ENCODE data around the gene RNF6. TPM values are rescaled to one million over a fixed set of nuclear protein-coding genes. Genes with fewer than 3 reads are reported as not detected.

RNF6 gene
- total and polyA plus RNA-seq, 2 donors (not counting 1 experiment from before 2014, with no cell fraction given) = 20.1 to 52.4 TPM

DNA sequence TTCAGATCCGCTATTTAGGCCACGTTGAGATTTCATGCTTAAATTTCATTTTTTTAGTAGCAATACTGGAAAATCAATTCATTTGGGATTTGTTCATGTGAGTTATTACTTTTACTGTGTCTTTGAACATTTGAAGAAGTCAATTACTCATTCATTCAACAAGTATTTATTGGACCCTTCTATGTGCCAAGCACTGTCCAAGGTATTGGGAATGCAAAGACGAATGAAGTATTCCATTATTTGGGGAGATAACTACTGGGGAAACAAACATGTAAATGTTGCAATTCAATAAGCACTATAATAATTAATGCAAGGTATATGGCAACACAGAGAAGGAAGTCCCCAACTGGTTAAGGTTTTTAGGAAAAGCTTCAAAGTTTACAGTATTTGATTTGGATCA is 37.5 kb upstream of the RNF6 start:
- H3K4me1 ChIP-seq (ENCODE audit: control insufficient read depth in 2 of 2, insufficient read depth in 2 of 2, low read length in 2 of 2) = peaks cover 11 to 17% of the 10 kb centered on the region in 2 donors
- intact Hi-C loops (cut with micrococcal nuclease) = loop anchor here (10.0 kb wide), 3 partner anchors 915 to 1985 kb away; partner anchors contain the start of genes GTF3A and USP12
- Mint-ChIP-seq H3K9me3 (ENCODE audit: insufficient read depth) (no peaks in the 10 kb centered on the region), H3K4me3 (no peak overlapping the region), H3K27me3 (no peaks in the 10 kb centered on the region), H3K4me1 (peaks cover 29% of the 10 kb centered on the region), H3K27ac (no peak overlapping the region)
- H3K9me3 ChIP-seq (ENCODE audit: control extremely low read depth in 1 of 3, control insufficient read depth in 2 of 3, insufficient read depth in 1 of 3, low read length in 2 of 3) = peaks cover 0 to 10% (median 0%) of the 10 kb centered on the region in 3 donors
- H3K9ac ChIP-seq (ENCODE audit: low read length) = no peak overlapping the region
- no peak overlapping the region for H3K4me2 ChIP-seq (replicated peaks; ENCODE audit: low read depth, low read length, poor library complexity, severe bottlenecking)
- no peak for ATAC-seq (ENCODE audit: low read depth)
- ChIA-PET CTCF (no interaction called here), POLR2A (no interaction called here)
- no peaks in the 10 kb centered on the region for H3K27me3 ChIP-seq (replicated peaks in 1 of 4; ENCODE audit: control extremely low read depth in 1 of 4, control insufficient read depth in 3 of 4, insufficient read depth in 4 of 4, low read length in 3 of 4)
- no peaks in the 10 kb centered on the region for H3K36me3 ChIP-seq (replicated peaks in 1 of 2; ENCODE audit: control extremely low read depth in 1 of 2, control insufficient read depth in 1 of 2, extremely low read depth in 1 of 2, insufficient read depth in 2 of 2, low read length in 1 of 2)
- TF ChIP-seq EZH2 (IDR thresholded peaks at IDR 0.05; ENCODE audit: borderline replicate concordance, insufficient read depth, low read depth, low read length, poor library complexity, severe bottlenecking) = no peak
- TF ChIP-seq, protein P1, sequence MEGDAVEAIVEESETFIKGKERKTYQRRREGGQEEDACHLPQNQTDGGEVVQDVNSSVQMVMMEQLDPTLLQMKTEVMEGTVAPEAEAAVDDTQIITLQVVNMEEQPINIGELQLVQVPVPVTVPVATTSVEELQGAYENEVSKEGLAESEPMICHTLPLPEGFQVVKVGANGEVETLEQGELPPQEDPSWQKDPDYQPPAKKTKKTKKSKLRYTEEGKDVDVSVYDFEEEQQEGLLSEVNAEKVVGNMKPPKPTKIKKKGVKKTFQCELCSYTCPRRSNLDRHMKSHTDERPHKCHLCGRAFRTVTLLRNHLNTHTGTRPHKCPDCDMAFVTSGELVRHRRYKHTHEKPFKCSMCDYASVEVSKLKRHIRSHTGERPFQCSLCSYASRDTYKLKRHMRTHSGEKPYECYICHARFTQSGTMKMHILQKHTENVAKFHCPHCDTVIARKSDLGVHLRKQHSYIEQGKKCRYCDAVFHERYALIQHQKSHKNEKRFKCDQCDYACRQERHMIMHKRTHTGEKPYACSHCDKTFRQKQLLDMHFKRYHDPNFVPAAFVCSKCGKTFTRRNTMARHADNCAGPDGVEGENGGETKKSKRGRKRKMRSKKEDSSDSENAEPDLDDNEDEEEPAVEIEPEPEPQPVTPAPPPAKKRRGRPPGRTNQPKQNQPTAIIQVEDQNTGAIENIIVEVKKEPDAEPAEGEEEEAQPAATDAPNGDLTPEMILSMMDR (IDR thresholded peaks at IDR 0.05) = no peak
- no peak overlapping the region for H3K27ac ChIP-seq (ENCODE audit: low read length in 2 of 2)
- H3K4me3 ChIP-seq (ENCODE audit: control extremely low read depth in 1 of 5, extremely low read depth in 1 of 5, insufficient read depth in 1 of 5, low read depth in 2 of 5, low read length in 4 of 5) = no peak overlapping the region
- DNase-seq = no peak
- H4K20me1 ChIP-seq (ENCODE audit: control insufficient read depth, insufficient read depth, low read length, poor library complexity, severe bottlenecking) = peaks cover 11% of the 10 kb centered on the region
- WGBS (ENCODE audit: insufficient coverage) = no CpG with 5 or more reads among the region's 3 CpGs
- no peak overlapping the region for H2AFZ ChIP-seq (ENCODE audit: insufficient read depth, low read depth, low read length, poor library complexity, severe bottlenecking)
- peaks cover 95% of the 10 kb centered on the region for H3K79me2 ChIP-seq (ENCODE audit: control insufficient read depth, insufficient read depth, low read length)

DNA sequence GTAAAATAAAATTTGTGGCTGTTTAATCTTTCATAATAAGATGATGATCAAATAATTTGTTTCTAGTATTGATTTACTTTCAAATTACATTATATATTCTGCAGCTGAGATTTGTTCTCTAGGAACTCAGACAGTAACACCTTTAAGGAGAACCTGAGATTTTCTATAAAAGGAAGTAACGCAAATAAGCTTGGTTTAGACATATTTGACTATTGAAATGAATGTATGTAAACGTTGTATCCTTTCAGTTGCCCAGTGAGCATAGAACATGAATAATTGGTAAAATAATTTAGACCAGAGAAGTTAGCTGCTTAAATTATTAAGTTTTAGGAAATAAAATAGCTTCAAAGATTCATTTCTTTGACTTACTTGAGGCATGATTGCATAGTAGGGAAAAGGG is 34.9 kb upstream of the RNF6 start:
- H3K4me3 Mint-ChIP-seq = no peak overlapping the region
- peaks cover 72% of the 10 kb centered on the region for H3K79me2 ChIP-seq (ENCODE audit: control insufficient read depth, insufficient read depth, low read length)
- WGBS (ENCODE audit: insufficient coverage) = 71% methylated on average over 1 of the region's 2 CpGs

More for the DNA sequence above, 34.9 kb upstream of the RNF6 start:
- ChIA-PET CTCF (interaction anchor here (1.0 to 5.0 kb wide), 2 partner anchors 71 to 120 kb away, joined by 3 to 25 read pairs; no protein-coding TSS in a partner anchor), POLR2A (no interaction called here)
- Histone ChIP-seq H3K4me3 (ENCODE audit: control extremely low read depth in 1 of 5, extremely low read depth in 1 of 5, insufficient read depth in 1 of 5, low read depth in 2 of 5, low read length in 4 of 5) (no peak overlapping the region), H2AFZ (ENCODE audit: insufficient read depth, low read depth, low read length, poor library complexity, severe bottlenecking) (no peak overlapping the region), H3K9ac (ENCODE audit: low read length) (no peak overlapping the region), H4K20me1 (ENCODE audit: control insufficient read depth, insufficient read depth, low read length, poor library complexity, severe bottlenecking) (peaks cover 8% of the 10 kb centered on the region), H3K4me2 (replicated peaks; ENCODE audit: low read depth, low read length, poor library complexity, severe bottlenecking) (no peak overlapping the region), H3K36me3 (replicated peaks in 1 of 2; ENCODE audit: control extremely low read depth in 1 of 2, control insufficient read depth in 1 of 2, extremely low read depth in 1 of 2, insufficient read depth in 2 of 2, low read length in 1 of 2) (no peaks in the 10 kb centered on the region), H3K27ac (ENCODE audit: low read length in 2 of 2) (no peak overlapping the region), H3K4me1 (ENCODE audit: control insufficient read depth in 2 of 2, insufficient read depth in 2 of 2, low read length in 2 of 2) (peaks cover 14 to 17% of the 10 kb centered on the region in 2 donors), H3K27me3 (replicated peaks in 1 of 4; ENCODE audit: control extremely low read depth in 1 of 4, control insufficient read depth in 3 of 4, insufficient read depth in 4 of 4, low read length in 3 of 4) (no peaks in the 10 kb centered on the region), H3K9me3 (ENCODE audit: control extremely low read depth in 1 of 3, control insufficient read depth in 2 of 3, insufficient read depth in 1 of 3, low read length in 2 of 3) (no peaks in the 10 kb centered on the region)
- no peak for DNase-seq
- no peak for TF ChIP-seq EZH2 (IDR thresholded peaks at IDR 0.05; ENCODE audit: borderline replicate concordance, insufficient read depth, low read depth, low read length, poor library complexity, severe bottlenecking)
- TF ChIP-seq, protein P1 (IDR thresholded peaks at IDR 0.05) = no peak
- no peak overlapping the region for H3K27ac Mint-ChIP-seq
- H3K4me1 Mint-ChIP-seq = peaks cover 35% of the 10 kb centered on the region
- no peaks in the 10 kb centered on the region for H3K9me3 Mint-ChIP-seq (ENCODE audit: insufficient read depth)
- no peak for ATAC-seq (ENCODE audit: low read depth)
- no peaks in the 10 kb centered on the region for H3K27me3 Mint-ChIP-seq
- intact Hi-C loops (cut with micrococcal nuclease) = loop anchor here (10.0 kb wide), 3 partner anchors 918 to 1982 kb away; partner anchors contain the start of genes GTF3A and USP12

Data from B cell (primary cell).